NCI-H187 (cell line): ENCODE results near the gene ARMC9.

ENCODE experiments used
- DNase-seq, 2 experiments: peaks; one replicate each; lab custom pipeline; 2025; lab: John Stamatoyannopoulos, UW

ARMC9 gene

DNA sequence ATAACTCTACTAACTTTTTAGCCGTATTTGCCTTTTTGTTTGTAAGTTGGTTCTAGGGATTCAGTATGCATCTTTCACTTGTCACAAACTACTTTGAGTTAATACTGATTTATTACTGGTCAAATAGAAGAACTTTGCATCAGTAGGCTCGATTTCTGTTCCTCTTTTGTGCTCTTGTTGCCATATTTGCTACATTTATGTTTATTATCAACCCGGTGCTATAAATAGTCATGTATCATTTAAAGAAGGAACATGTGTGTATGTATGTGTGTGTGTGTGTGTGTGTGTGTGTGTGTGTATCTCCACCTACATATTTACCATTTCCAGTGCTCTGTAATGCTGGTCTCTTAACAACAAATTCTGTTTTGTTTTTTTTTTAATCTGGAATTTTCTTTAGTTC lies 117.5 kb downstream of the ARMC9 start:
- DNase-seq = no peak

DNA sequence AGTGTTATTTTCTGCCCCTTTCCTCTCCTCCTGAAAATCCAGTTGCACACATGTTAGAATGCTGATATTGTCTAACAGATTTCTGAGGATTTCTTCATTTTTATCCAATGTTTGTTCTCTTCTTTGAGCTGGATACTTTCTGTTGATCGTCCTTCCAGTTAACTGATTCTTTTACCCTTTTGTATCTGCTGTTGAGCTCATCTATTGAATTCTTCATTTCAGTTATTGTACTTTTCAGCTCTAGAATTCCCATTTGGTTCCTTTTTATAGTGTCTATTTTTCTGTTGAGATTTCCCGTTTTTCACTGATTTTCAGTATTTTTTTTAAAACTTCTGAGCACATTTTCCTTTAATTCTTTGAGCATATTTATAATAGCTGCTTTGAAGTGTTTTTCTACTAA lies 119.1 kb downstream of the ARMC9 start:
- DNase-seq = no peak

DNA sequence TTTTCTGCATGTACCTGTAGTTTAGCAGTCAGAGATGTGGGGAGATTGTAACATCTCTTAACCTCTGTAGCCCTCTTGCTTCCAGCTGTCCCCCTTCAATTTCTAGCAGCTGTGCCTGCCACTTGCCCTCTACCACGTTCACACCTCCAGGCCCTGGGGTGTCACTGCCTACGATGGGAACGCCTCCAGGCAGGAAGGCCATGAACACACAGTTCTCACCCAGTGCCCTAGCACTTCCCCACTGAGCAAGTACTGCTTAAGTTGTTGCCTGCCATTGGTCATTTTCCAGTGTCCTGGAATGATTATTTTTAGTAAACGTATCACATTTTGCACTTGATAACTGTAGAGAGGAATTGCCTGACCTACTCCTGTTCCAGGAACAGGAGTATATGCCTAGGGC lies 120.0 kb downstream of the ARMC9 start:
- no peak for DNase-seq

DNA sequence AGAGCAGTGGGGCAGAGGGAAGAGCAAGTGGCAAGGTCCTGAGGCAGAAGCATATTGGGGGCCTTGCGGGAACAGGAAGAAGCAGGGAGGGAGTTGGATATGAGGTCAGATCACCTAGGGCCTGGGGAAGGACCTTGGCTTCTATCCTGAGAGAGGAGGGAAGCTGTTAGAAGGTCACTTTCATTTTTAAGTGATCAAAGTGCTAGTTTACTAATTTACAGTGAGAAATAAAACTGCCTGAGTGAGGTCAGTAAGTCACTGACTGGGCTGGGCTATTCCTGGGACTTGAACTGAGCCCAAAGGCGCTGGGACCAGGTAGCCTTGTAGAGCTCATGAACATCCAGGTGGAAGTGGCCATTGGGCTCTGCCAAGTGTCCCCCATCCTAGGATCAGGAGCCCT lies 120.5 kb downstream of the ARMC9 start:
- no peak for DNase-seq

DNA sequence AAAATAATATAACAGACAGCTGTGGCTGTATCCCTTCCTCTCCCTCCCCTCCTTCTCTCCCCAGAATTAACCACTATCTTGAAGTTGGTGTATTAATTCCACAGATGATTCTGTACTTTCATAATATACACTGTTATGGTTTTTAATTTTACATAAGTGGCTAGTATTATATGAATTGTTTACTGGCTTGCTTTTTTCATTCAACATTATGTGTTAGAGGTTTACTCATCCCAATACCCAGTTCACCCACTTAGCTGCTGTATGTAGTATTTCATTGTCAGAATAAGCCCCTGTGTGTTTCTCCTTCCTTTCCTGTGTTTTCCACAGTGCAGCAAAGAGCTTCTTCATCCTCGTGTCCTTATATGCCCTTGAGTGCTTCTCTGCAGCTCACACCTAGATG lies 121.4 kb downstream of the ARMC9 start:
- DNase-seq = no peak

DNA sequence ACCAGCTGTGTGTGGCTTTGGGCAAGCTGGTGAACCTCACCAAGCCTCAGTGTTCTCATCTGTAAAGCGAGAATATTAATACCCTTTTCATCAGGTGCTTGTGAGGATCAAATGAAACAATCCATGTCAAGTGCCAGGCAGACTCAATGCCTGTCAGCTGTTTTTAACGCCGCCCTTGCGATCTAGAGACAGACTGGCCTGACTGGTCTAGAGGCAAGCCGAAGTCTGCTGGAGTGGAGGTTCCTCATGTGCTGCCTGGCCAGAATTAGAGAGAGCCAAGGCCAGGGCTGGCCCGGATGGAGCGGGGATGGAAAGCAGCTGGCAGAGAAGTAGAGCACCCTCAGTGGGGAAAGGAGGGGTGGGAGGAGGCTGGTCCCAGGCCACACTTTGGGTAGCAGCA lies 122.6 kb downstream of the ARMC9 start:
- DNase-seq = no peak

DNA sequence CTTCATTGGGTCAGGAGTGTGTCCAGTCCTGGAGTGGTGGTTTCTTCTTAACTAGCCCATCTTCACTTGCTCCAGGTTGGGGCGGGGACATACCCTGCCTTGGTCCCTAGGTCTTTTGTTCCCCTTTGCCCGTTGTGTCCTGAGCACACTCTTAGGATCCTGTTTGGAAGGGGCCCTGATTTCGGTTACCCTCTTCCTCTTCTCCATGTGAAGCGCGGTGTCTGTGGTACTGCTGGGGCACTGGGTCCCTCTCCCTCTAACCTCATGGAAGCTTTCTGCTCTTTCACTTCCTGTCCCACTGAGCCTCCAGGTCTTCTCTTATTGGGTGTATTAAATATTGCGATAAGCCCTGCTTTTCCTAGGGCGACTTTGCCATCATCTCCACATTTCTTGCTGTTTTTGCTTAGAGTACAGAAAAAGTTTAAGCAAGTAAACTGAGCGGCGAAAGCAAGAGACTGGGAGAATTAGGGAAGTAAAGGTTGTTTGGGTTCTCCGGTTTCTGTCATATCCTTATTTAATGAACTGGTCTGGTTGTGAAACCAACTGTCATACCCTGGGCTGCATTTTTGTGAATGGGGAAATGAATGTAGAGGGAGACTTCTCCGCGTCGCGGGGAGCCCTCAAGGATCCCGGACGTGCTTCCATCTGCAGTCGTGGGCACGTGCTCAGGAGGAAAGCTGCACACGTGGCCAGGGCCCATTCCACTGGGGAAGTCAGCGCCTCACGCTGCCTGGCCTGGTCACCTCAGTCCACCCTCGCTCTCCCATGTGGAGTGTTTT lies 123.3 kb downstream of the ARMC9 start:
- no peak for DNase-seq

DNA sequence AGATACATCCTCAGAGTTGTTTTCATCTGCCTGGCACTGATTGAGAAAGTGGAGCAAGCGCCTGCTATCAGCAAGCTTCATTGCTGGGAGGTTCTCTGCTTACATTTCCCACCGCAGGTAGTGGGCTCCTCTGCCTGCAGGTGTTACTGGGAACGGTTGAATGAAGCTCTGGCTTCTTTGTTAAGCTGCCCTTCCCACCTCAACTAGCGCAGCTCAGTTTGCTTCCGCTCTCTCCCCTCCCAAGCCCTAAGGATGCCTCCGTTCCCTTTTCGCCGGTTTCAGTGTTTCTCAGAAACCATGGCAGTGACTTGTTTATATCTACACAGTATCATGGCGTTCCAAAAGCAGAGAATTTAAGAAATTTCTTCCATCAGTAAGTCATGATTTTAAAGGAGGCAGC lies 124.9 kb downstream of the ARMC9 start:
- no peak for DNase-seq

DNA sequence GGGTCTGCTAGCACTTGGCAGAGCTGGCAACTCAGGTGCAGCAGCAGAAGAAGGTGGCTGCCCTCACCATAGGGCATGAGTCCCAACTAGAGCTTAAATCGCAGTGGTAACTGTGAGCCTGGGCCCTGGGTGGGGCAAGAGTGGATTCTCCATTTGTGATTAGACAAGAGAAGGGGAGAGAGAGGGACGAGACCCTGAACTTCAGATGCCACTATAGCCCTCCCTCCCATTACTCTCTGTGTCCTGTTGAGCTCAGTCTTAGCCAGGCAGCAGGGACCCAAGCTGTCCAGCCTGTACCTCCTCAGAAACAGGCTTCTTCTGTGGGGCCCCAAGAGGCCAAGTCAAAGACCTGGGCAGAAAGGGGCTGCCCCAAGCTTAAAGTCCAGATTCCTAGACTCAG lies 127.4 kb downstream of the ARMC9 start:
- DNase-seq = no peak

DNA sequence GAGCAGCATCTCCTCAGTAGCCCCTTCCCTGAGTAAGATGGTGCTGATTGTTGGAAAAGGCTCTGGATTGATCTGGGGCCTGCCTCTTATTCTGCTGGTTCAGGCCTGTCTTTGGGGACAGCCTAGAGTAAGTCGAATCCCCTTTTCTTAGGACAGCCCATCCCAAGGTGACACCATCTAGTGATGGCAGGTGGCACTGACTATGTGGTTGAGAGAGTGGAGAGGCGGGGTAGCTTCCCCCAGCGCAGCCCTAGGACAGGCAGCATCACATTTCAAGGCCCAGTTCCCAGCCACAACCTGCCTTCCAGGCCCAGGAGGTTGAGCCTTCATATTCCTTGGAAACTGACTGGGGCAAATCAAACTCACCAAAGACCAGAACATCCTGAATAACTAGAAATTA lies 128.0 kb downstream of the ARMC9 start:
- DNase-seq = no peak

DNA sequence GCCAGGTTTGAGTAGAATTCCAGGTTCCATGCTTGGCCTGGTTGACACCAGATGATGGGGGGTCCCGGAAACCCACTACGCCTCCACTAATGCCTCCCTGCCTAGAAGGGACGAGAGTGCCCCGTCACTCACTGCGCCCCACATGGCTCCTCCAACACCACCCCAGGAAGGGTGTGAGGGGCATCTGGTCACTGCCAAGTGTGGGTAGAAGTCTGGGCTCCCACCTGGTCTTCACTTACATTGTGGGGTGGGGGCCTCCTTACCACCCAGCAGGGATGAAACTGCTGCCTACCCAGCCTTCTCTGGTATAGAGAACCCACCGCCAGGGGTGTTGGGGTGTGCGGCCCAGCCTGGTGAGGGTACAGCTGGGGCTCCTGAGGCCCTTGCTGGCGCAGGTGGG lies 131.9 kb downstream of the ARMC9 start:
- no peak for DNase-seq

DNA sequence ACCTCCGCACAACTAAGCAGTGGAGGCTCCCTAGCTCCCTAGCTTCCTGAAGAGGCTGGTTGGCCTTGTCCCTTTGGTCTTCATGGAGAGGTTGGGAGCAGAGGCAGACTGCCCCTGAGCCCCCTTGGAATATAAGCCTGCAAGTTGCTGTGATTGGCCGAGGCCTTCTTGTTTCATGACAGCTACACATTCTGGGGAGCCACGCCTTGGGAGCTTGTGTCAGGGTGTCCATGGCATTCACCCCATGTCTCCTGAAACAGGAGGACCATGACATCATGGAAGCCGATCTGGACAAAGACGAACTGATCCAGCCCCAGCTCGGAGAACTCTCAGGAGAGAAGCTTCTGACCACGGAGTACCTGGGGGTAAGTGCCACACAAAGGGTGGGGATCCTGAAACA lies 133.1 kb downstream of the ARMC9 start:
- no peak for DNase-seq

DNA sequence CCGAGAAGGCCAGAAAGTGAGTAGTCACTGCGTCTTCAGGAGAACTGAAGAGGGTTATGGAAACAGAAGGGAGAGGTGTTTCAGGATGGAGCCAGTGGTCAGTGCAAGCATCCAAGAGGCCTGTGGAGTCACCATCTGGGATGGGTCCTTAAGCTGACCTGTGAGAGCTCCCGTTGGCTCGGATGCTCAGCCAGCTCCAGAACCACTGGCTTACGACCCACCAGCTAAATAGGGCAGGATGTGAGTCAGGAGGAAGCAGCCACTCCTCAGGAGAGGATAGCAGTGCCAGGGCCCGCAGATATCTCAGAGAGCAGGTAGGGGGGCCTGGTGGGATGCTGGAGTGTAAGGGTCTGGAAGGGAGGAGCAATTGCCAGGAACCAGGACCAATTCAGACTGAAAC lies 134.0 kb downstream of the ARMC9 start:
- DNase-seq = no peak

DNA sequence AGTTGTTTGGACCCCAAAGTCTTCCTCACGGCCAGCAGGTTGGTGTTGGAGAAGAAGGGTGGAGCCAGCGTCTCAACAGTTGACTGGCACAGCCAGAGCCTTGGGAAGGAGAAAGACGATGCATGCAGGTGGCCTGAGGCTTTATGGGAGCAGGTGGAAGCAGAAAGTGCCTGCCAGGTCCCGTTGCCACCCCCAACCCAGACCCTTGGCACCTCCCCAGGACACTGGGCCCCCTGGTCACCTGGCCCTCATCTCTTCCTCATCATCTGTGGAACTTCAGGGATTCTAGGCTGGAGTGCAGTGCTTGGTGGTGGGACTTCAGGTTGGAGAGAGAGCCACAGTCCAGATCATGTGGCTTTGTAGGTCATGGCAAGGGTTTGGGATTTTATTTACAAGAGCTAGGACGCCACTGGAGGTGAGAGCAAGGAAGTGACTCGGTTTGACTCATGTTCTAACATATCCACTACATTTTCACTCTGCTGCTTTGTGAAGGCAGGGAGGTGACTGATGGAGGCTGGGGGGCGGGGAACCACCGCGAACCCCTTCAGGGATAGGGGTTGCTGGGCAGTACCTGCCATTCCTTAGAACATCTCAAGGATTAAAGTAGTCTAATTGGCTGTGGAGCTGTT lies 134.6 kb downstream of the ARMC9 start:
- no peak for DNase-seq

DNA sequence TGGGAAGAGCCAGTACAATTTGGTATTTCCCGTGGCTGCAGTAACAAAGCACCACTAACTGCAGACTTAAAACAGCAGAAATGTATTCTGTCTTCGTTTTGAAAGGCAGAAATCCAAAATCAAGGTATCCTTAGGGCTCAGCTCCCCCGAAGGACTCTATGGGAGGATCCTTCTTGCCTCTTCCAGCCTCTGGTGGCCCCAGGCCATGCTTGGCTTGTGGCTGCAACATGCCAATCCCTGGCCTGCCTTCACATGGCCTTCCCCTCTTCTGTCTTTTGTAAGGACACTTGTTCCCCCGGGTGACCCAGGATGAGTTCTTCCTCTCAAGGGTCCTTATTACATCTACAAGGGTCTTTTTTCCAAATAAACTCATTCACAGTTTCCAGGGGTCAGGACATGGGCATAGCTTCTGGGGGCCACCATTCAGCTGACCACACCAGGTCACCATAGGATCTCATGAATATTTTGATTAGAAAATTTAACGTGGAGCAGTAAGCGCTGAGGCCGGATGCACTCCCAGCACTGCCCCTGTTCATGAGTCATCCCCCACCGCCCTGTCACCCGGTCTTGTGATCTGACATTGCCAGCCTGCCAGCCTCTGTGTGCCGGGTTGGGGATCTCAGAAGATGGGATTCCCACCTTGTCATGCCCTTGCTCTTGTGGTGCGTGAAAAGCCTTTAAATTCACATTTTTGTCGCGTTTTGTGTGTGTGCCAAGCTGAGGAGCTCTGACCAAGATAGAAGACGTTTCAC lies 135.9 kb downstream of the ARMC9 start:
- DNase-seq = no peak

DNA sequence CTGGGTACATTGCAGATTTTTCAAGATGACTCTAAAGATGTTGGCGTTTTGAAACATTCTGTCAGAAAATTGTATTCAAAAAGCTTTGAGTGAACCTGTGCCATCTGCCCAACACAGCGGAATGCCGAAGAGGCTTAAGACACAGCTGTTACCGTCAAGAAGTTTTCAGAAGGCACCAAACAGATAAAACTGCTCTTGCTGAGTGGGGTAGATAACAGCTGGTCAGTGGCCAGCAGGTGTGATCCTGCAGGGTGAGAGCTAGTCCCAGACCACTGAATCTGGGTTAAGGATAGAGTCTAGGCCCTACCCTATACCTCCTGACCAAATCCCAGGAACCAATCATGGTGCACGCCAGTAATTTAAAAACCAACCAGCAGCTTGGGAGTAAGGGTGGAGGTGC lies 136.6 kb downstream of the ARMC9 start:
- DNase-seq = no peak

DNA sequence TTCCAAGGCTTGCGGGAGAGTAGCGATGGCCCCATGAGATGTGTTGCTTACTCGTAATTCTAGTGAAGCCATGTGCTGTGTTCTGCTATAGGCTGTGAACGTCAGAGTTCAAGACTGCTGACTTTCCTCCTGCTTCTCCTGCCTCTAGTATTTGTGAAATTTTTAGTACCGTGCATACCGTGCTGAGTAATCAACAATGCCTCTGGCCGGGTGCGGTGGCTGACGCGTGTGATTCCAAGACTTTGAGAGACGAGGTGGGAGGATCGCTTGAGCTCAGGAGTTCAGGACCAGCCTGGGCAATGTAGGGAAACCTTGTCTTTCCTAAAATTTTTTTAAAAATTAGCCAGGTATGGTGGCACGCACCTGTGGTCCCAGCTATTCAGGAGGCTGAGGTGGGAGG lies 137.2 kb downstream of the ARMC9 start:
- DNase-seq = no peak

DNA sequence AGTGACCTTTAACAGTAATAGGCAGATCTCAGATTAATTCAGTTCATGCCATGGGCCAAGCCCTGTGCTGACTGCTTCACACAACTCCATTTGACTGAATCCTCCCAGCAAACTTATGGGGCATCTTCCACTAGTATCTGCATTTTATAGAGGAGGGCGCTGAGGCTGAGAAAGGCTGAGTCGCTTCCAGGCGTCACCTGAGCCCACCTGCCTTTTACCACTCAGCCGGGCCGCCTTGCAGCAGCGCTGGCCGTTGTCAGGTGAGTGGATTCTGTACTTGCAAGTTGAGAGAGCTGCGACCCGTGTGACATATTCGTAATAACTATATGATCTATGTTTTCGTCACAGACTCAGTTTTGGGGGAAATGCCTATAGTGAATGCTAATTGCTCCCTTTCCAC lies 137.8 kb downstream of the ARMC9 start:
- no peak for DNase-seq

DNA sequence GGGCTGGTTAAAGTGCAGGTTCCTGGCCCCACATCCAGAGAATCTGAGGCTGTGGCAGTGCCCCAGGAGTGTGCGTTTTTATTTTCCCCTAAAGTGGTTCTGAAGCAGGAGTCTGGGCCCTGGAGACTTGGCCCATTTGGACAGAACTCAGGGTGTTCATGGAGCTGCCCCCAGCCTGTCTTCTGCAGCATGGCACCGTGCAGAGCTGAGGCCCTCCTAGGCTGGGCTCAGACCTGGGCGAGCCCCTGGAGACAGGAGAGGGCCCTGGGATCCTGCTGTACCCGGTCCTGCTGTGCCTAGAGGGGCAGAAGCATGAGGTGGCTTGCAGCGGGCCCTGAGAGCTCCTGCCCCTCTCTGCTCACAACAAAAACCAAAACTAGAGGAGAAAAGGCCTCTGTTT lies 138.3 kb downstream of the ARMC9 start:
- DNase-seq = no peak

DNA sequence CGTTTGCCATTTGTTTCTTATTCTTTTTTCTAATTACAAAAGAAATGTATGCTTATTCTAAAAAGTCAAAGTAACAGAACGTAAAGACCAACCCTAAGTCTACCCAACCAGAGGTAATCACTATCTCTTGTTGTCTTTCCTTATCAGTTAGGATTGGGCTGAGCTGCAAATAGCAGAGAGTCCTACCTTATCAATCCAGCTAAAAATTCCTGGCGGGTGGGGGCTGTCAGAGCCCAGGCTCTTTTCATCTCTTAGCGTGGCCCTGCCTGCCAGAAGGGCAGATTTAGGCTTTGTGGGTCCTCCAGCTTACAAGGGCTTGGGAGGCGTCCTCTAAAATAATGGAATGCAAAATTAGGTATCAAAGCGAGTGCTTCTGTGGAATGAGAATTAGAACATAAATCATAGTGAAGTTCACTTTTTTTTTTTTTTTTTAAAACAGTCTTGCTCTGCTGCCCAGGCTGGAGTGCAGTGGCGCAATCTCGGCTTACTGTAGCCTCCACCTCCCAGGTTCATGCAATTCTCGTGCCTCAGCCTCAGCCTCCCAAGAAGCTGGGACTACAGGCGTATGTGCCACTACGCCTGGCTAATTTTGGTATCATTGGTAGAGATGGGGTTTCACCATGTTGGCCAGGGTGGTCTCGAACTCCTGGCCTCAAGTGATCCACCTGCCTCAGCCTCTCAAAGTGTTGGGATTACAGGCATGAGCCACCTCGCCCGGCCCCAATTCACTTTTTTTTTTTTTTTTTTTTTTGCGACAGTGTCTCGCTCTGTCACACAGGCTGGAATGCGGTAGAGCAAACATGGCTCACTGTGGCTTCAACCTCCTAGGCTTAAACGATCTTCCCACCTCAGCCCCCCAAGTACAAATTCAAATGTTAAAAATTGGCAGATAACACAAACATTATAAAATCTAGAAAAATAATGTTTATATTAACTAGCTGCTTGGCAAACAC lies 139.7 kb downstream of the ARMC9 start:
- no peak for DNase-seq

DNA sequence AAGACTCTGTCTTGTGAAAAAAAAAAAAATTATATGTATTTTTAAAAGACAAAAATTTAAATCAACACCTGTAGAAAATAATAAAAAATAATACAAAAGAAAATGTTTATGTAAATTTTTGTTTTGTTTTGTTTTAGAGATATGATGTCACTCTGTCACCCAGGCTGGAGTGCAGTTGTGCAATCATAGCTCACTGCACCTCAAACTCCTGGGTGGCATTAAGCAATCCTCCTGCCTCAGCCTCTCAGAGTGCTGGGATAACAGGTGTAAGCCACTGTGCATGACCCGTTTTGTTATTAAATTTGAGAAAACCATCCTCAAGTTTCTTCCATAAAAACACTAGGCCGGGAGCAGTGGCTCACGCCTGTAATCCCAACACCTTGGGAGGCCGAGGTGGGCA lies 140.9 kb downstream of the ARMC9 start:
- DNase-seq = no peak

DNA sequence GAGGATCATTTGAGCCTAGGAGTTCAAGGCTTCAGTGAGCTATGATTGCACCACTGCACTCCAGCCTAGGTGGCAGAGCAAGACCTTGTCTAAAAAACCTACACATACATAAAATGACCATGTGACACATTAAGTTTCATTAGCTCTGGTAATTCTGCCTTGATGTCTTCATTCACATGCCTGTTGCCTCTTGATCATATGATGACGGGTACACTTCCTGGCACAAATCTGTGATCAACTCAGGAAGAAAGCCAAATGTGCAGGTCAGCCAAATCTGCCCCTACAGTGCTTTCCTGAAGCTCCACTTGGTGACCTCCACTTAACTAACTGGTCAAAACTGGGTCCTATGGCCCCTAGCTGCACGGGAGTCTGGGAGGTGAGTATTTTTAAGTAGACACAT lies 142.7 kb downstream of the ARMC9 start:
- DNase-seq = no peak
